ENCODE measurements around the gene UXS1.

The UXS1 gene

DNA sequence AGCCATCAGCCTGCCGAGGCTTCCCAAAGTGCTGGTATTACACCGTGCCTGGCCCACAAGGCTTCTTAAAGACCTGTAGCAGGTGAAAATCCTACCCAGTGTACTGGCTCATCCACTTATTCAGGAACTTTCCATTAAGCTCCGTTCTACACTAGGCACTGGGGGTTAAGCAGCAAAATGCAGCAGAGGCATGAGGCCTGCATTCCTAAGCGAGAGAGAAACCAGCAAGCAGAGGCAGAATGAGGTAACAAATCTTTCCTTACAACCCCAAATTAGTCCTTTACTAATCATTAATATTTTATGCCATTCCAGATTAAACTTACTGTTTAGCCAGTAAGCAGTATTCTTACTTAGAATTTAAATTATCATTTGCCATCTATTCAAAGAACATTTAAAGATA is 32.8 kb downstream of the UXS1 start:
- Mint-ChIP-seq H3K9me3 (peaks cover 12% of the 10 kb centered on the region), H3K4me1 (peaks cover 73% of the 10 kb centered on the region), H3K27me3 (ENCODE audit: low read depth, poor library complexity) (peaks cover 3% of the 10 kb centered on the region), H3K4me3 (no peak overlapping the region), H3K36me3 (ENCODE audit: low read depth) (peaks cover 66% of the 10 kb centered on the region), H3K27ac (peak overlapping the region; percentile 39)
- TF ChIP-seq, protein P1, sequence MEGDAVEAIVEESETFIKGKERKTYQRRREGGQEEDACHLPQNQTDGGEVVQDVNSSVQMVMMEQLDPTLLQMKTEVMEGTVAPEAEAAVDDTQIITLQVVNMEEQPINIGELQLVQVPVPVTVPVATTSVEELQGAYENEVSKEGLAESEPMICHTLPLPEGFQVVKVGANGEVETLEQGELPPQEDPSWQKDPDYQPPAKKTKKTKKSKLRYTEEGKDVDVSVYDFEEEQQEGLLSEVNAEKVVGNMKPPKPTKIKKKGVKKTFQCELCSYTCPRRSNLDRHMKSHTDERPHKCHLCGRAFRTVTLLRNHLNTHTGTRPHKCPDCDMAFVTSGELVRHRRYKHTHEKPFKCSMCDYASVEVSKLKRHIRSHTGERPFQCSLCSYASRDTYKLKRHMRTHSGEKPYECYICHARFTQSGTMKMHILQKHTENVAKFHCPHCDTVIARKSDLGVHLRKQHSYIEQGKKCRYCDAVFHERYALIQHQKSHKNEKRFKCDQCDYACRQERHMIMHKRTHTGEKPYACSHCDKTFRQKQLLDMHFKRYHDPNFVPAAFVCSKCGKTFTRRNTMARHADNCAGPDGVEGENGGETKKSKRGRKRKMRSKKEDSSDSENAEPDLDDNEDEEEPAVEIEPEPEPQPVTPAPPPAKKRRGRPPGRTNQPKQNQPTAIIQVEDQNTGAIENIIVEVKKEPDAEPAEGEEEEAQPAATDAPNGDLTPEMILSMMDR (IDR thresholded peaks at IDR 0.05), result no peak
- DNase-seq, result no peak

DNA sequence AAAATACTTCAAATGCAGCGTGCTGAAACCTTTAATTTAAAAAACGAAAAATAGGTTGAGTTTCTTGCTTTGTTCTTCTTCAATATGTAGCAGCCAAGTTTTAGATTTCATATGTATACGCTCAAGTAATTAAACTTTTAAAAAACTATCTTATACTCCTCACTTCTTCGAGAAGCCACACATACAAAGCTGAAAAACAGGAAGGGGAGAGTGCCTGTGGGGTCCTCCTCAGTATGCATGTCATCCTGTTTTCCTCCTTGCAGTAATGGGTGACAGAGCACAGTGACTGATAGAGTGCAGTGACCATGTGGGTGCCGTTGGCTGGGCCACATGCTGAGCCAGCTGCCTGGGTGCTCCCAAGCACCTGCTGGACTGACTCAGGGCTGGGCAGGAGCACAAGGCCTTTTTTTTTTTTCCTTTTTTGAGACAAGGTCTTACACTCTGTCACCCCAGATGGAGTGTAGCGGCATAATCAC is 33.3 kb downstream of the UXS1 start:
- H3K4me1 Mint-ChIP-seq, result peaks cover 70% of the 10 kb centered on the region
- peaks cover 17% of the 10 kb centered on the region for H3K9me3 Mint-ChIP-seq
- H3K27me3 Mint-ChIP-seq (ENCODE audit: low read depth, poor library complexity), result peaks cover 3% of the 10 kb centered on the region
- DNase-seq, result no peak
- H3K27ac Mint-ChIP-seq, result no peak overlapping the region
- peaks cover 71% of the 10 kb centered on the region for H3K36me3 Mint-ChIP-seq (ENCODE audit: low read depth)
- no peak overlapping the region for H3K4me3 Mint-ChIP-seq
- TF ChIP-seq, protein P1 (IDR thresholded peaks at IDR 0.05), result no peak

DNA sequence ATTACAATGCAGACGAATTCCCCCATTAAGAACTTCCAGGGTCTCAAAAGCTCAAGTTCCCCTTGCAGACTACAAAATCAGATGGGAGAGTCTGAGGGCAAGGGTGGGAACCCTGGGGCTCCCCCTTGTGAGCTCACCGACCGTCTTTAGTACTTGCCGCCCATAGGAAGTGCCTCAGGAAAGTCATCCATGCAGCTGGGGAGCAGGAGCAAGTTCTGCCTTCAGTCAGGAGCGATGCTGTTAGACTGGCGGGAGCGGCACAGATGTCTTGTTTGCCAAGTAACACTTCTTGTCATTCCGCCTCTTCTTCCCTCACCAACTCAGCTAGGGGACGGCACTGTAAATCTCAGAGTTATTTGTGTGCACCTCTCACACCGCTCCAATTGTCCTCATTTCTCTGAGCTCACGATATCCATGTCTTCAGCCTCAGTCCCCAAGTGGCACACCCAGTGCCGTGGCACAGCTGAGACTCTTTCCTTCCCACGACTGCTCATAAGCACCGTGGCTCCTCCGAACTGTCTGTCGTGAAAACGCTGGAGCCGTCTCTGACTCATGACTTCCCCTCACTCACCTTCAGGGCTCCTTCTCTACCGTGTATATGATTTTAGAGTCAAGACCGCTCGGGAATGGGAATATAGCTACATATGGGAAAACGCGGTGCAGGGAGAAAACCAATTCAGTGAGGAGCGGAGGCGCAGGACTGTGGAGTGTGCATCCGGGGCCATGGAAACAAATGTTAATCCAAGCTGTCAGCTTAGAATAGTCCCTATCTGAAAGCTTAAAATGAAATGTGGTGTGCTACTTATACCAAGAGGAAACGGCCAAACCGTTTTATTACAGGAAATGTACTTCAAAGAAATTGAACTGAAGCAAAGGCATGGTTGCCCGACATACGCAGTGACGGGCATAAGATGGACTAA is 34.0 kb downstream of the UXS1 start:
- peaks cover 78% of the 10 kb centered on the region for H3K36me3 Mint-ChIP-seq (ENCODE audit: low read depth)
- H3K4me3 Mint-ChIP-seq, result no peak overlapping the region
- H3K27me3 Mint-ChIP-seq (ENCODE audit: low read depth, poor library complexity), result peaks cover 3% of the 10 kb centered on the region
- DNase-seq, result no peak
- peak overlapping the region; percentile 89 for H3K27ac Mint-ChIP-seq
- TF ChIP-seq, protein P1 (IDR thresholded peaks at IDR 0.05), result no peak
- H3K9me3 Mint-ChIP-seq, result peaks cover 24% of the 10 kb centered on the region
- peaks cover 63% of the 10 kb centered on the region for H3K4me1 Mint-ChIP-seq

DNA sequence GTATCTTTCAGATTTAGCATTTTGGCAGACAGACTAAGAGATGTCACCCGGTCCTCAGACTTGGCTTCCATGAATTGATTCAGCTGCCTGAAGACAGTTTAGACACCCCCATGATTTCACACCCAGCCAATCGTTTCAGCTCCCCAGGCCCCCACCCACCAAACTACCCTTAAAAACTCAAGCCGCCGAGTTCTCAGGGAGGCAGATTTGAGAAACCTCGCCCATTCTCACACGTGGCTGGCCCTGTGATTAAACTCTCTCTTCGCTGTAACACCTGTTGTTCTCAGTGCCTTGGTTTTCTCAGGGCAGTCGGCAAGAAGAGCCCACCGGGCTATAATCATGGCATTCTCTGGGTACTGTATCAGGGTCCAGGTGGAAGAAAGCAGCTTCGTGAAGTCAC is 35.2 kb downstream of the UXS1 start:
- Mint-ChIP-seq H3K27ac (peak overlapping the region; percentile 84), H3K4me1 (peaks cover 50% of the 10 kb centered on the region), H3K9me3 (peaks cover 36% of the 10 kb centered on the region), H3K27me3 (ENCODE audit: low read depth, poor library complexity) (no peaks in the 10 kb centered on the region), H3K4me3 (no peak overlapping the region), H3K36me3 (ENCODE audit: low read depth) (peaks cover 81% of the 10 kb centered on the region)
- TF ChIP-seq, protein P1 (IDR thresholded peaks at IDR 0.05), result no peak
- no peak for DNase-seq

DNA sequence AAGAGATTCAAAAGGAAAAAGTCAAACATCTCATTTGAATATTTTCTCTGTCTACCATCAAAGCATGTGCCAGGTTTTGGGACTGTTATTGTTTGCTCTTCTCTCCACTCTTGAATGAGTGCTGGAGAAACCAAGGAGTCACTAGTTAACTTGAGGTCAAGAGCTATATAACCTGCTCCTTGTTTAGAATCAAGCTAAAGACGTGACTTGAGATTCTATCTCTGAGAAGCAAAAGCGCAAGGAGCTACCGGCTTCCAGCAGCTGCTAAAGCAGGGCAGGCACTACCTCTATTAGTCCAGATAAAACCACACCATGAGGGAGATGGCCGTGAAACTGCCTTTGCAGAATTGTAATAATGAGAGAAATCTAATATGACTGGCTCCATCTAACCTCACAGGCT is 36.0 kb downstream of the UXS1 start:
- TF ChIP-seq, protein P1 (IDR thresholded peaks at IDR 0.05), result no peak
- Mint-ChIP-seq H3K27me3 (ENCODE audit: low read depth, poor library complexity) (no peaks in the 10 kb centered on the region), H3K4me1 (peaks cover 47% of the 10 kb centered on the region), H3K36me3 (ENCODE audit: low read depth) (peaks cover 86% of the 10 kb centered on the region), H3K27ac (no peak overlapping the region), H3K4me3 (no peak overlapping the region), H3K9me3 (peaks cover 44% of the 10 kb centered on the region)
- no peak for DNase-seq
